Stomach (tissue), 4 donors: ENCODE data around the gene APOL4.
"Not testable (repeated sequence)": the region's sequence is repeated elsewhere in the genome, so short reads cannot be mapped to it uniquely, and the experiment has no call there.

Experiments used
- EP300 ChIP-seq: sonication (generic); formaldehyde crosslinking; IDR thresholded peaks from one replicate; pipeline ENCODE4 v1.6.1; 2017; ENCODE audit warnings: antibody characterized with exemption
- POLR2AphosphoS5 ChIP-seq, 3 donors: sonication (generic); formaldehyde crosslinking; IDR thresholded peaks; one replicate each; pipeline ENCODE4 v1.6.1; 2016; ENCODE audit warnings: antibody characterized with exemption in 3 of 3

DNA sequence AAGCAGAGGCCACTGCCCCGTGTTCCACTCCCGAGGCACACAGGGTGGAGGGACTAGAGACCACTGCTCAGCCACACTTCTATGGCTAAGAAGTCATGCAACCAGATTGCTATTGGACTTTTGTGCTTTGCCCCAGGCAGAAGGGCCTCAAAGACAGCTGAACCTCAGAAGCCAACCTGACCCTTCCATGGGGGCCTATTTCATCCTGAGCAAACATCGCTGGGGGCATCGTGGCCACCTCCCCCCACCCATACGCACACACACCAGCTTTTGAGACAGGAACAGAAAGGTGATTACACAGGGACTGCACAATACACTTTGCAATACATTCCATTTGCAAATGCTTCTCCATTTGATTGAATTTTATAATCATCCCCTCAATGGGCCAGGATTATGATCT lies 4.0 kb upstream of the APOL4 start:
- TF ChIP-seq POLR2AphosphoS5 (IDR thresholded peaks at IDR 0.05); EP300: not testable (repeated sequence)
